Measurements from ENCODE around the gene EIF3L.

EIF3L gene

GRCh38 chr22:37817705-37818408 is 31.4 kb upstream of the EIF3L start:
- DNase-seq = peak; percentile 94

GRCh38 chr22:37818409-37819104 is 30.7 kb upstream of the EIF3L start:
- DNase-seq = peak; percentile 80

GRCh38 chr22:37819105-37819433 is 30.1 kb upstream of the EIF3L start:
- DNase-seq = no peak

- no peak for DNase-seq
Observed at GRCh38 chr22:37820350-37820749, 28.9 kb upstream of the EIF3L start.

GRCh38 chr22:37822079-37822833 is 27.0 kb upstream of the EIF3L start:
- DNase-seq = no peak

- no peak for DNase-seq
Observed at GRCh38 chr22:37823134-37823985, 25.9 kb upstream of the EIF3L start, which contains the start of gene GALR3. Gene GALR3 (plus strand): TSS chr22:37823382. CDS start chr22:37823407, 25 bp downstream.

GRCh38 chr22:37824674-37825641 is 24.3 kb upstream of the EIF3L start:
- DNase-seq = peak; percentile 40

GRCh38 chr22:37827056-37827455 is 22.2 kb upstream of the EIF3L start:
- no peak for DNase-seq

GRCh38 chr22:37830093-37830842 is 19.0 kb upstream of the EIF3L start:
- DNase-seq = no peak

- DNase-seq = no peak
Observed at GRCh38 chr22:37831472-37831871, 17.7 kb upstream of the EIF3L start.

GRCh38 chr22:37832022-37832857 is 17.0 kb upstream of the EIF3L start:
- DNase-seq = no peak

GRCh38 chr22:37842015-37842793 is 7.0 kb upstream of the EIF3L start:
- DNase-seq = no peak

GRCh38 chr22:37843741-37844089 is 5.5 kb upstream of the EIF3L start:
- DNase-seq = peak; percentile 68

- no peak for DNase-seq
Observed at GRCh38 chr22:37844904-37845329, 4.3 kb upstream of the EIF3L start.

GRCh38 chr22:37846433-37846832 is 2.8 kb upstream of the EIF3L start:
- DNase-seq = no peak

- DNase-seq = peak; percentile 44
Observed at GRCh38 chr22:37848587-37849088, 581 bp upstream of the EIF3L start.

GRCh38 chr22:37850801-37851200 is 1.6 kb downstream of the EIF3L start:
- DNase-seq = no peak

GRCh38 chr22:37852418-37852817 is 3.2 kb downstream of the EIF3L start:
- no peak for DNase-seq

GRCh38 chr22:37854946-37855345 is 5.7 kb downstream of the EIF3L start:
- no peak for DNase-seq
